K562 (cell line): Measurements from ENCODE around the gene DDR1. TPM values are rescaled to one million over a fixed set of nuclear protein-coding genes. Genes with fewer than 3 reads are reported as not detected.

Source experiments
- ATF7 ChIP-seq: fragments of 450-650 bp; IDR thresholded peaks from 2 replicates; pipeline ENCODE4 v1.7.1; 2014; ENCODE audit warnings: mild to moderate bottlenecking, moderate library complexity
- BHLHE40 ChIP-seq: IDR thresholded peaks from 2 replicates; pipeline ENCODE4 v1.6.1; 2011; ENCODE audit warnings: low read length, improper control_type of control experiment
- CC2D1A ChIP-seq: fragments of 450-650 bp; IDR thresholded peaks from 2 replicates; pipeline ENCODE4 v1.6.1; 2017; ENCODE audit warnings: mild to moderate bottlenecking
- MEF2A ChIP-seq: IDR thresholded peaks from 2 replicates; pipeline ENCODE4 v1.6.1; 2011; ENCODE audit warnings: low read depth, mild to moderate bottlenecking, low read length, moderate library complexity; ENCODE audit not compliant: control insufficient read depth
- NFIC ChIP-seq: fragments of 450-650 bp; IDR thresholded peaks from 2 replicates; pipeline ENCODE4 v1.6.1; 2017; ENCODE audit warnings: mild to moderate bottlenecking, inconsistent platforms
- PYGO2 ChIP-seq: fragments of 450-650 bp; IDR thresholded peaks from 2 replicates; pipeline ENCODE4 v1.6.1; 2016; ENCODE audit warnings: mild to moderate bottlenecking, missing genetic modification characterization, moderate library complexity, missing compliant biosample characterization
- SLC30A9 ChIP-seq: fragments of 250-450 bp; sonication (Bioruptor Pico); IDR thresholded peaks from 2 replicates; pipeline ENCODE4 v1.8.0; 2022; ENCODE audit warnings: mild to moderate bottlenecking, moderate library complexity
- SMARCA5 ChIP-seq: fragments of 450-650 bp; IDR thresholded peaks from 2 replicates; pipeline ENCODE4 v1.6.1; 2016
- YY1 ChIP-seq, 3 experiments: IDR thresholded peaks; 2 replicates each; pipeline ENCODE4 v1.6.1; 2011; ENCODE audit warnings: low read length in 2 of 3, mild to moderate bottlenecking in 2 of 3, moderate library complexity in 2 of 3, borderline replicate concordance in 1 of 3, control low read depth in 1 of 3, low read depth in 1 of 3; ENCODE audit not compliant: insufficient read depth in 3 of 3, insufficient replicate concordance in 2 of 3, control insufficient read depth in 1 of 3, insufficient read length in 1 of 3; ENCODE audit errors: extremely low read depth in 1 of 3
- polyA plus RNA-seq, 8 experiments: library from polyadenylated mRNA; depleted of rRNA in 4 of 8; stranded (reverse) in 5 of 8; unstranded in 3 of 8; fragments of >200 nt; fragmentation: Nextera tagmentation in 2 of 8; fragmentation: Illumina TruSeq in 1 of 8; extraction: Ambion mirVana in 2 of 8; extraction: Trizol in 1 of 8; gene quantifications; 2 replicates each; pipeline versions ENCODE4 v1.2.1 to v1.2.3, GENCODE V29; 2011 to 2014; ENCODE audit warnings: inconsistent platforms in 1 of 8, missing spikeins in 1 of 8
- total RNA-seq, 7 experiments: library from RNA; depleted of rRNA in 6 of 7; stranded (reverse); fragments of >200 nt in 6 of 7; fragmentation: Illumina TruSeq in 2 of 7; extraction: Trizol in 2 of 7; gene quantifications; 2 replicates each; pipeline versions ENCODE4 v1.2.1 to v1.2.3, GENCODE V29; 2011 to 2021; ENCODE audit warnings: low replicate concordance in 1 of 7
- TF ChIP-seq, protein P1 (sequence below), 2 experiments: fragments of 150-350 bp in 1 of 2; IDR thresholded peaks; 2 replicates each; pipeline ENCODE4 v1.6.1; 2012 to 2016; ENCODE audit warnings: low read depth in 2 of 2, low read length in 2 of 2, mild to moderate bottlenecking in 1 of 2, moderate library complexity in 1 of 2
- TF ChIP-seq, protein P2 (sequence below): sonication (generic); formaldehyde crosslinking; IDR thresholded peaks from 2 replicates; pipeline ENCODE4 v1.8.0; 2023; ENCODE audit warnings: mild to moderate bottlenecking, missing genetic modification reagents
- TF ChIP-seq, protein P3 (sequence below), 2 experiments: fragments of 450-650 bp; formaldehyde crosslinking in 1 of 2; IDR thresholded peaks; 2 replicates each; pipeline versions ENCODE4 v1.4.0 to v1.6.1; 2014 to 2020; ENCODE audit warnings: mild to moderate bottlenecking in 2 of 2, borderline replicate concordance in 1 of 2, low read depth in 1 of 2

DDR1 gene
- total and polyA plus RNA-seq, 9 of the 15 experiments (the other 6 are each of a cell fraction or from before 2014, with no cell fraction given): 1.4 to 44.6 (median 12.2) TPM

DNA sequence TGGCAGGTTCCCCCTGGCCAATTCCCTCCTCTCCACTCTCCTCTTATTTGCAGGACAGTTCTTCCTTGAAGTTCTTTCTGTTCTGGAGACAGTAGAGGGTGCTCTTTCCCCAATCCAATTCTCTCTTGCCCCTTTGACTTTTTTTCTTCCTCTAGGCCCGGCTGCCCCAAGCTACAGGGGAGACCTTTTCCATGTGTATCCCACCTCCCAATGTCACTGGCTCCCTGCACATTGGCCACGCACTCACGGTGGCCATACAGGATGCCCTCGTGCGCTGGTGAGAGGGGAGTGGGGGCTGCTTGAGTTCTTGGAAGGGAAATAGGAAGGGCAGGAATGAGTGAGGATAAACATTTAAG, 31.2 kb downstream of the DDR1 start (continued):
- TF ChIP-seq, protein P1, sequence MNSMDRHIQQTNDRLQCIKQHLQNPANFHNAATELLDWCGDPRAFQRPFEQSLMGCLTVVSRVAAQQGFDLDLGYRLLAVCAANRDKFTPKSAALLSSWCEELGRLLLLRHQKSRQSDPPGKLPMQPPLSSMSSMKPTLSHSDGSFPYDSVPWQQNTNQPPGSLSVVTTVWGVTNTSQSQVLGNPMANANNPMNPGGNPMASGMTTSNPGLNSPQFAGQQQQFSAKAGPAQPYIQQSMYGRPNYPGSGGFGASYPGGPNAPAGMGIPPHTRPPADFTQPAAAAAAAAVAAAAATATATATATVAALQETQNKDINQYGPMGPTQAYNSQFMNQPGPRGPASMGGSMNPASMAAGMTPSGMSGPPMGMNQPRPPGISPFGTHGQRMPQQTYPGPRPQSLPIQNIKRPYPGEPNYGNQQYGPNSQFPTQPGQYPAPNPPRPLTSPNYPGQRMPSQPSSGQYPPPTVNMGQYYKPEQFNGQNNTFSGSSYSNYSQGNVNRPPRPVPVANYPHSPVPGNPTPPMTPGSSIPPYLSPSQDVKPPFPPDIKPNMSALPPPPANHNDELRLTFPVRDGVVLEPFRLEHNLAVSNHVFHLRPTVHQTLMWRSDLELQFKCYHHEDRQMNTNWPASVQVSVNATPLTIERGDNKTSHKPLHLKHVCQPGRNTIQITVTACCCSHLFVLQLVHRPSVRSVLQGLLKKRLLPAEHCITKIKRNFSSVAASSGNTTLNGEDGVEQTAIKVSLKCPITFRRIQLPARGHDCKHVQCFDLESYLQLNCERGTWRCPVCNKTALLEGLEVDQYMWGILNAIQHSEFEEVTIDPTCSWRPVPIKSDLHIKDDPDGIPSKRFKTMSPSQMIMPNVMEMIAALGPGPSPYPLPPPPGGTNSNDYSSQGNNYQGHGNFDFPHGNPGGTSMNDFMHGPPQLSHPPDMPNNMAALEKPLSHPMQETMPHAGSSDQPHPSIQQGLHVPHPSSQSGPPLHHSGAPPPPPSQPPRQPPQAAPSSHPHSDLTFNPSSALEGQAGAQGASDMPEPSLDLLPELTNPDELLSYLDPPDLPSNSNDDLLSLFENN (IDR thresholded peaks at IDR 0.05; ENCODE audit: low read depth in 2 of 2, low read length in 2 of 2): no peak
- TF ChIP-seq ATF7 (0 out of 2 replicates have a peak, but pooled peaks have one; percentile 11), SMARCA5 (no peak), MEF2A (no peak), PYGO2 (tag) (no peak), SLC30A9 (CRISPR knock-in tag) (no peak), NFIC (no peak), BHLHE40 (no peak), YY1 (IDR thresholded peaks at IDR 0.05; ENCODE audit: borderline replicate concordance in 1 of 3, control insufficient read depth in 1 of 3, extremely low read depth in 1 of 3, insufficient read depth in 3 of 3, insufficient read length in 1 of 3, insufficient replicate concordance in 2 of 3, low read depth in 1 of 3, low read length in 2 of 3) (no peak), CC2D1A (peak; percentile 80)
- TF ChIP-seq, protein P2, sequence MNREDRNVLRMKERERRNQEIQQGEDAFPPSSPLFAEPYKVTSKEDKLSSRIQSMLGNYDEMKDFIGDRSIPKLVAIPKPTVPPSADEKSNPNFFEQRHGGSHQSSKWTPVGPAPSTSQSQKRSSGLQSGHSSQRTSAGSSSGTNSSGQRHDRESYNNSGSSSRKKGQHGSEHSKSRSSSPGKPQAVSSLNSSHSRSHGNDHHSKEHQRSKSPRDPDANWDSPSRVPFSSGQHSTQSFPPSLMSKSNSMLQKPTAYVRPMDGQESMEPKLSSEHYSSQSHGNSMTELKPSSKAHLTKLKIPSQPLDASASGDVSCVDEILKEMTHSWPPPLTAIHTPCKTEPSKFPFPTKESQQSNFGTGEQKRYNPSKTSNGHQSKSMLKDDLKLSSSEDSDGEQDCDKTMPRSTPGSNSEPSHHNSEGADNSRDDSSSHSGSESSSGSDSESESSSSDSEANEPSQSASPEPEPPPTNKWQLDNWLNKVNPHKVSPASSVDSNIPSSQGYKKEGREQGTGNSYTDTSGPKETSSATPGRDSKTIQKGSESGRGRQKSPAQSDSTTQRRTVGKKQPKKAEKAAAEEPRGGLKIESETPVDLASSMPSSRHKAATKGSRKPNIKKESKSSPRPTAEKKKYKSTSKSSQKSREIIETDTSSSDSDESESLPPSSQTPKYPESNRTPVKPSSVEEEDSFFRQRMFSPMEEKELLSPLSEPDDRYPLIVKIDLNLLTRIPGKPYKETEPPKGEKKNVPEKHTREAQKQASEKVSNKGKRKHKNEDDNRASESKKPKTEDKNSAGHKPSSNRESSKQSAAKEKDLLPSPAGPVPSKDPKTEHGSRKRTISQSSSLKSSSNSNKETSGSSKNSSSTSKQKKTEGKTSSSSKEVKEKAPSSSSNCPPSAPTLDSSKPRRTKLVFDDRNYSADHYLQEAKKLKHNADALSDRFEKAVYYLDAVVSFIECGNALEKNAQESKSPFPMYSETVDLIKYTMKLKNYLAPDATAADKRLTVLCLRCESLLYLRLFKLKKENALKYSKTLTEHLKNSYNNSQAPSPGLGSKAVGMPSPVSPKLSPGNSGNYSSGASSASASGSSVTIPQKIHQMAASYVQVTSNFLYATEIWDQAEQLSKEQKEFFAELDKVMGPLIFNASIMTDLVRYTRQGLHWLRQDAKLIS (CRISPR knock-in tag): no peak
- TF ChIP-seq, protein P3, sequence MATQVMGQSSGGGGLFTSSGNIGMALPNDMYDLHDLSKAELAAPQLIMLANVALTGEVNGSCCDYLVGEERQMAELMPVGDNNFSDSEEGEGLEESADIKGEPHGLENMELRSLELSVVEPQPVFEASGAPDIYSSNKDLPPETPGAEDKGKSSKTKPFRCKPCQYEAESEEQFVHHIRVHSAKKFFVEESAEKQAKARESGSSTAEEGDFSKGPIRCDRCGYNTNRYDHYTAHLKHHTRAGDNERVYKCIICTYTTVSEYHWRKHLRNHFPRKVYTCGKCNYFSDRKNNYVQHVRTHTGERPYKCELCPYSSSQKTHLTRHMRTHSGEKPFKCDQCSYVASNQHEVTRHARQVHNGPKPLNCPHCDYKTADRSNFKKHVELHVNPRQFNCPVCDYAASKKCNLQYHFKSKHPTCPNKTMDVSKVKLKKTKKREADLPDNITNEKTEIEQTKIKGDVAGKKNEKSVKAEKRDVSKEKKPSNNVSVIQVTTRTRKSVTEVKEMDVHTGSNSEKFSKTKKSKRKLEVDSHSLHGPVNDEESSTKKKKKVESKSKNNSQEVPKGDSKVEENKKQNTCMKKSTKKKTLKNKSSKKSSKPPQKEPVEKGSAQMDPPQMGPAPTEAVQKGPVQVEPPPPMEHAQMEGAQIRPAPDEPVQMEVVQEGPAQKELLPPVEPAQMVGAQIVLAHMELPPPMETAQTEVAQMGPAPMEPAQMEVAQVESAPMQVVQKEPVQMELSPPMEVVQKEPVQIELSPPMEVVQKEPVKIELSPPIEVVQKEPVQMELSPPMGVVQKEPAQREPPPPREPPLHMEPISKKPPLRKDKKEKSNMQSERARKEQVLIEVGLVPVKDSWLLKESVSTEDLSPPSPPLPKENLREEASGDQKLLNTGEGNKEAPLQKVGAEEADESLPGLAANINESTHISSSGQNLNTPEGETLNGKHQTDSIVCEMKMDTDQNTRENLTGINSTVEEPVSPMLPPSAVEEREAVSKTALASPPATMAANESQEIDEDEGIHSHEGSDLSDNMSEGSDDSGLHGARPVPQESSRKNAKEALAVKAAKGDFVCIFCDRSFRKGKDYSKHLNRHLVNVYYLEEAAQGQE (IDR thresholded peaks at IDR 0.05; ENCODE audit: borderline replicate concordance): peak; percentile 85
- TF ChIP-seq, protein P3 (CRISPR knock-in tag; IDR thresholded peaks at IDR 0.05; ENCODE audit: low read depth): no peak
